HepG2 (cell line): ENCODE measurements around the gene RPL38. TPM values are rescaled to one million over a fixed set of nuclear protein-coding genes. Genes with fewer than 3 reads are reported as not detected.

Experiments used
- AGO2 ChIP-seq: fragments of 200-400 bp; formaldehyde crosslinking; optimal IDR thresholded peaks from 2 replicates; pipeline ENCODE3; 2017; ENCODE audit warnings: mild to moderate bottlenecking, low read depth, low read length, moderate library complexity
- E2F2 ChIP-seq: sonication (generic); formaldehyde crosslinking; IDR thresholded peaks from 2 replicates; pipeline ENCODE4 v1.4.0; 2020; ENCODE audit warnings: missing genetic modification reagents, borderline replicate concordance
- FOSL2 ChIP-seq: sonication (generic); formaldehyde crosslinking; IDR thresholded peaks from 2 replicates; pipeline ENCODE4 v1.4.0; 2020; ENCODE audit warnings: missing genetic modification reagents
- FOXK1 ChIP-seq: sonication (generic); formaldehyde crosslinking; IDR thresholded peaks from 2 replicates; pipeline ENCODE4 v1.4.0; 2020; ENCODE audit warnings: low read depth, missing genetic modification reagents, borderline replicate concordance
- HNRNPL ChIP-seq: fragments of 200-400 bp; formaldehyde crosslinking; IDR thresholded peaks from 2 replicates; pipeline ENCODE4 v1.6.1; 2017; ENCODE audit warnings: mild to moderate bottlenecking, low read depth, low read length
- IKZF1 ChIP-seq: fragments of 450-650 bp; IDR thresholded peaks from 2 replicates; pipeline ENCODE4 v1.7.1; 2016
- NFYC ChIP-seq: IDR thresholded peaks from 2 replicates; pipeline ENCODE4 v1.6.1; 2016; ENCODE audit warnings: missing genetic modification reagents, missing compliant biosample characterization
- ONECUT2 ChIP-seq: sonication (generic); formaldehyde crosslinking; IDR thresholded peaks from 2 replicates; pipeline ENCODE4 v1.4.0; 2020; ENCODE audit warnings: missing genetic modification reagents
- RXRB ChIP-seq: IDR thresholded peaks from 2 replicates; pipeline ENCODE4 v1.6.1; 2016; ENCODE audit warnings: borderline replicate concordance, missing genetic modification reagents, missing compliant biosample characterization
- SALL2 ChIP-seq: sonication (generic); formaldehyde crosslinking; IDR thresholded peaks from 2 replicates; pipeline ENCODE4 v1.8.1; 2023; ENCODE audit warnings: mild to moderate bottlenecking, missing genetic modification reagents, inconsistent platforms
- TEAD2 ChIP-seq: sonication (generic); formaldehyde crosslinking; IDR thresholded peaks from 2 replicates; pipeline ENCODE4 v1.9.0; 2021; ENCODE audit warnings: missing genetic modification reagents
- YEATS2 ChIP-seq: sonication (generic); formaldehyde crosslinking; IDR thresholded peaks from 2 replicates; pipeline ENCODE4 v1.4.0; 2020; ENCODE audit warnings: missing genetic modification reagents, borderline replicate concordance
- ZFP36L1 ChIP-seq: sonication (generic); formaldehyde crosslinking; IDR thresholded peaks from 2 replicates; pipeline ENCODE4 v1.8.0; 2022; ENCODE audit warnings: mild to moderate bottlenecking, missing genetic modification reagents, moderate library complexity
- ZNF282 ChIP-seq: fragments of 450-650 bp; IDR thresholded peaks from 2 replicates; pipeline ENCODE4 v1.6.1; 2018; ENCODE audit not compliant: partially characterized antibody
- ZNF660 ChIP-seq: sonication (generic); formaldehyde crosslinking; IDR thresholded peaks from 2 replicates; pipeline ENCODE4 v1.5.1; 2020; ENCODE audit warnings: mild to moderate bottlenecking, low read depth, missing genetic modification reagents, borderline replicate concordance
- ZNF672 ChIP-seq: sonication (generic); formaldehyde crosslinking; IDR thresholded peaks from 2 replicates; pipeline ENCODE4 v1.8.1; 2022; ENCODE audit warnings: missing genetic modification reagents
- ZNF761 ChIP-seq: sonication (generic); formaldehyde crosslinking; conservative IDR thresholded peaks from 2 replicates; pipeline ENCODE4 v1.4.0; 2020; ENCODE audit warnings: mild to moderate bottlenecking, missing genetic modification reagents
- ZNF784 ChIP-seq: sonication (generic); formaldehyde crosslinking; IDR thresholded peaks from 2 replicates; pipeline ENCODE4 v1.5.1; 2020; ENCODE audit warnings: missing genetic modification reagents, mild to moderate bottlenecking, borderline replicate concordance
- ZNF850 ChIP-seq: sonication (generic); formaldehyde crosslinking; conservative IDR thresholded peaks from 2 replicates; pipeline ENCODE4 v1.9.0; 2021; ENCODE audit warnings: mild to moderate bottlenecking, missing genetic modification reagents
- ZNF891 ChIP-seq: sonication (generic); formaldehyde crosslinking; IDR thresholded peaks from 2 replicates; pipeline ENCODE4 v1.5.0; 2020; ENCODE audit warnings: mild to moderate bottlenecking, missing genetic modification reagents
- polyA plus RNA-seq, 8 experiments: library from polyadenylated mRNA; depleted of rRNA in 3 of 8; stranded (reverse) in 7 of 8; unstranded in 1 of 8; fragments of >200 nt; fragmentation: Illumina TruSeq in 4 of 8; extraction: Trizol in 4 of 8; gene quantifications; 2 replicates each; pipeline versions ENCODE4 v1.2.1 to v1.2.3, GENCODE V29; 2011 to 2016; ENCODE audit warnings: low read depth in 4 of 8, missing spikeins in 1 of 8, mixed read lengths in 1 of 8; ENCODE audit not compliant: insufficient read depth in 1 of 8
- total RNA-seq, 5 experiments: library from RNA; depleted of rRNA; stranded (reverse); fragments of >200 nt; fragmentation: Illumina TruSeq; extraction: Trizol; gene quantifications; 2 replicates each; pipeline ENCODE4 v1.2.3, GENCODE V29; 2016; ENCODE audit warnings: low read depth in 1 of 5
- TF ChIP-seq, protein P1 (sequence below): sonication (generic); formaldehyde crosslinking; IDR thresholded peaks from 2 replicates; pipeline ENCODE4 v1.4.0; 2020; ENCODE audit warnings: missing genetic modification reagents
- TF ChIP-seq, protein P2 (sequence below): sonication (generic); formaldehyde crosslinking; IDR thresholded peaks from 2 replicates; pipeline ENCODE4 v1.4.0; 2020; ENCODE audit warnings: missing genetic modification reagents
- TF ChIP-seq, protein P3 (sequence below): sonication (generic); formaldehyde crosslinking; conservative IDR thresholded peaks from 2 replicates; pipeline ENCODE4 v1.4.0; 2020; ENCODE audit warnings: missing genetic modification reagents

RPL38 gene
- total and polyA plus RNA-seq, 2 of the 13 experiments (the other 11 are each of a cell fraction or from before 2014, with no cell fraction given), result 2,370 to 2,372 TPM

DNA sequence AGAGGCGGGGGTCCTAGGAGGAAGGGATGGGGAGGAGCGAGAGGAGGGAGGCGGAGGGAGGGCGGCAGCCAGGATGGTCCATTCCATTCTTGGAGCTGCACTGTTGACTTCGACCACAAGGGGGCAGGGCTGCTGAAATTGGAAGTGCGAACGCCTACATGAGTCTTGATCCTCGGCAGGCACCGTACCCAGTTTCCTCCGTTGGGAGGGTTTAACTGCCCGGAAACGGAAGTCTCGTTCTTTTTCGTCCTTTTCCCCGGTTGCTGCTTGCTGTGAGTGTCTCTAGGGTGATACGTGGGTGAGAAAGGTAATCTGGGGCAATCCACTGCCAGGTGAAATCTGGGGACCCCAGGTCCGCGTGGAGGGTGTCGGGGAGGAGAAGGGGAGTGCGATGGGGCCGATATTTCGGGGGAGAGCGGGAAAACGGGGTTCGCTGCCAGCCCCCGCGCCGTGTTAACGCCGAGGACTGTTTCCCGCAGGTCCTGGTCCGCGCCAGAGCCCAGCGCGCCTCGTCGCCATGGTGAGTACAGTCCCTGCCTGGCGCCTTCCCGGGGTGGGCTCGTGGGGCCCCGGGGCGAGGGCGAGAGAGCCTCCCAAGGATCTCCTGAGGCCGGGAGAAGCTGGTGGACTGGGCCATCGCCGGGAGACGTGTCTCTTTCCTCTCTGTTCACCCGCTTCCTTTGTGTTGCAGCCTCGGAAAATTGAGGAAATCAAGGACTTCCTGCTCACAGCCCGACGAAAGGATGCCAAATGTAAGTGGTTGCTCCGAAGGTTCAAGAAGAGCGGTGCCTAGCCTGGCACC, at the start of gene RPL38 (continued):
- peak; percentile 100 for TF ChIP-seq YEATS2
- peak; percentile 98 for TF ChIP-seq AGO2
- TF ChIP-seq, protein P1, sequence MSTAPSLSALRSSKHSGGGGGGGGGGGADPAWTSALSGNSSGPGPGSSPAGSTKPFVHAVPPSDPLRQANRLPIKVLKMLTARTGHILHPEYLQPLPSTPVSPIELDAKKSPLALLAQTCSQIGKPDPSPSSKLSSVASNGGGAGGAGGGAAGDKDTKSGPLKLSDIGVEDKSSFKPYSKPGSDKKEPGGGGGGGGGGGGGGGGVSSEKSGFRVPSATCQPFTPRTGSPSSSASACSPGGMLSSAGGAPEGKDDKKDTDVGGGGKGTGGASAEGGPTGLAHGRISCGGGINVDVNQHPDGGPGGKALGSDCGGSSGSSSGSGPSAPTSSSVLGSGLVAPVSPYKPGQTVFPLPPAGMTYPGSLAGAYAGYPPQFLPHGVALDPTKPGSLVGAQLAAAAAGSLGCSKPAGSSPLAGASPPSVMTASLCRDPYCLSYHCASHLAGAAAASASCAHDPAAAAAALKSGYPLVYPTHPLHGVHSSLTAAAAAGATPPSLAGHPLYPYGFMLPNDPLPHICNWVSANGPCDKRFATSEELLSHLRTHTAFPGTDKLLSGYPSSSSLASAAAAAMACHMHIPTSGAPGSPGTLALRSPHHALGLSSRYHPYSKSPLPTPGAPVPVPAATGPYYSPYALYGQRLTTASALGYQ (CRISPR knock-in tag), result peak; percentile 61
- TF ChIP-seq RXRB (CRISPR knock-in tag), result peak; percentile 88
- TF ChIP-seq FOSL2 (CRISPR knock-in tag), result peak; percentile 76
- TF ChIP-seq, protein P2, sequence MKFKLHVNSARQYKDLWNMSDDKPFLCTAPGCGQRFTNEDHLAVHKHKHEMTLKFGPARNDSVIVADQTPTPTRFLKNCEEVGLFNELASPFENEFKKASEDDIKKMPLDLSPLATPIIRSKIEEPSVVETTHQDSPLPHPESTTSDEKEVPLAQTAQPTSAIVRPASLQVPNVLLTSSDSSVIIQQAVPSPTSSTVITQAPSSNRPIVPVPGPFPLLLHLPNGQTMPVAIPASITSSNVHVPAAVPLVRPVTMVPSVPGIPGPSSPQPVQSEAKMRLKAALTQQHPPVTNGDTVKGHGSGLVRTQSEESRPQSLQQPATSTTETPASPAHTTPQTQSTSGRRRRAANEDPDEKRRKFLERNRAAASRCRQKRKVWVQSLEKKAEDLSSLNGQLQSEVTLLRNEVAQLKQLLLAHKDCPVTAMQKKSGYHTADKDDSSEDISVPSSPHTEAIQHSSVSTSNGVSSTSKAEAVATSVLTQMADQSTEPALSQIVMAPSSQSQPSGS (CRISPR knock-in tag), result peak; percentile 91
- peak; percentile 90; the same call in 1 of the 2 replicates for TF ChIP-seq ZNF761 (CRISPR knock-in tag)
- no peak for TF ChIP-seq E2F2 (CRISPR knock-in tag)
- TF ChIP-seq NFYC (CRISPR knock-in tag), result peak; percentile 43
- TF ChIP-seq SALL2 (CRISPR knock-in tag), result peak; percentile 99
- TF ChIP-seq ZNF850, result no peak; the same call in 1 of the 2 replicates
- TF ChIP-seq ZNF672, result no peak
- TF ChIP-seq, protein P3, sequence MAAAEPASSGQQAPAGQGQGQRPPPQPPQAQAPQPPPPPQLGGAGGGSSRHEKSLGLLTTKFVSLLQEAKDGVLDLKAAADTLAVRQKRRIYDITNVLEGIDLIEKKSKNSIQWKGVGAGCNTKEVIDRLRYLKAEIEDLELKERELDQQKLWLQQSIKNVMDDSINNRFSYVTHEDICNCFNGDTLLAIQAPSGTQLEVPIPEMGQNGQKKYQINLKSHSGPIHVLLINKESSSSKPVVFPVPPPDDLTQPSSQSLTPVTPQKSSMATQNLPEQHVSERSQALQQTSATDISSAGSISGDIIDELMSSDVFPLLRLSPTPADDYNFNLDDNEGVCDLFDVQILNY (CRISPR knock-in tag), result no peak; the same call in 1 of the 2 replicates
- no peak for TF ChIP-seq IKZF1
- TF ChIP-seq ONECUT2 (CRISPR knock-in tag), result no peak; the same call in 1 of the 2 replicates
- peak; percentile 93 for TF ChIP-seq ZNF784
- no peak for TF ChIP-seq ZNF660
- TF ChIP-seq ZNF282, result no peak
- TF ChIP-seq FOXK1 (CRISPR knock-in tag), result peak; percentile 93
- no peak for TF ChIP-seq TEAD2
- peak; percentile 94 for TF ChIP-seq ZFP36L1 (CRISPR knock-in tag)
- TF ChIP-seq HNRNPL, result peak; percentile 80; the same call in 1 of the 2 replicates
- peak; percentile 91 for TF ChIP-seq ZNF891 (CRISPR knock-in tag)
